ENCODE measurements around the gene SCO2.

GRCh38 chr22:50522208-50522805 lies 3.1 kb downstream of the SCO2 start:
- TF ChIP-seq CTCF (IDR thresholded peaks at IDR 0.05 in 2 of 3, conservative IDR thresholded peaks at IDR 0.05 in 1 of 3; ENCODE audit: control insufficient read depth in 2 of 3, extremely low read depth in 1 of 3, insufficient read depth in 1 of 3, low read depth in 3 of 3, low read length in 3 of 3) (no peak), RAD21 (IDR thresholded peaks at IDR 0.05; ENCODE audit: insufficient read depth, low read depth, low read length) (no peak), EGR1 (IDR thresholded peaks at IDR 0.05; ENCODE audit: borderline replicate concordance in 1 of 2, low read depth in 2 of 2, low read length in 2 of 2) (no peak), USF1 (IDR thresholded peaks at IDR 0.05; ENCODE audit: borderline replicate concordance, extremely low read length, insufficient read depth, low read depth, low read length) (no peak), ATF3 (IDR thresholded peaks at IDR 0.05; ENCODE audit: borderline replicate concordance, extremely low read depth, low read depth, low read length) (no peak), ZNF274 (IDR thresholded peaks at IDR 0.05; ENCODE audit: insufficient read depth, insufficient read length) (no peak), HDGF (IDR thresholded peaks at IDR 0.05) (no peak), ZBTB4 (CRISPR knock-in tag; IDR thresholded peaks at IDR 0.05) (no peak)
- TF ChIP-seq, protein P1, sequence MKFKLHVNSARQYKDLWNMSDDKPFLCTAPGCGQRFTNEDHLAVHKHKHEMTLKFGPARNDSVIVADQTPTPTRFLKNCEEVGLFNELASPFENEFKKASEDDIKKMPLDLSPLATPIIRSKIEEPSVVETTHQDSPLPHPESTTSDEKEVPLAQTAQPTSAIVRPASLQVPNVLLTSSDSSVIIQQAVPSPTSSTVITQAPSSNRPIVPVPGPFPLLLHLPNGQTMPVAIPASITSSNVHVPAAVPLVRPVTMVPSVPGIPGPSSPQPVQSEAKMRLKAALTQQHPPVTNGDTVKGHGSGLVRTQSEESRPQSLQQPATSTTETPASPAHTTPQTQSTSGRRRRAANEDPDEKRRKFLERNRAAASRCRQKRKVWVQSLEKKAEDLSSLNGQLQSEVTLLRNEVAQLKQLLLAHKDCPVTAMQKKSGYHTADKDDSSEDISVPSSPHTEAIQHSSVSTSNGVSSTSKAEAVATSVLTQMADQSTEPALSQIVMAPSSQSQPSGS (IDR thresholded peaks at IDR 0.05; ENCODE audit: low read length), result no peak
- TF ChIP-seq, protein P2, sequence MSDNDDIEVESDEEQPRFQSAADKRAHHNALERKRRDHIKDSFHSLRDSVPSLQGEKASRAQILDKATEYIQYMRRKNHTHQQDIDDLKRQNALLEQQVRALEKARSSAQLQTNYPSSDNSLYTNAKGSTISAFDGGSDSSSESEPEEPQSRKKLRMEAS (IDR thresholded peaks at IDR 0.05; ENCODE audit: low read depth, low read length), result no peak
- TF ChIP-seq, protein P3, sequence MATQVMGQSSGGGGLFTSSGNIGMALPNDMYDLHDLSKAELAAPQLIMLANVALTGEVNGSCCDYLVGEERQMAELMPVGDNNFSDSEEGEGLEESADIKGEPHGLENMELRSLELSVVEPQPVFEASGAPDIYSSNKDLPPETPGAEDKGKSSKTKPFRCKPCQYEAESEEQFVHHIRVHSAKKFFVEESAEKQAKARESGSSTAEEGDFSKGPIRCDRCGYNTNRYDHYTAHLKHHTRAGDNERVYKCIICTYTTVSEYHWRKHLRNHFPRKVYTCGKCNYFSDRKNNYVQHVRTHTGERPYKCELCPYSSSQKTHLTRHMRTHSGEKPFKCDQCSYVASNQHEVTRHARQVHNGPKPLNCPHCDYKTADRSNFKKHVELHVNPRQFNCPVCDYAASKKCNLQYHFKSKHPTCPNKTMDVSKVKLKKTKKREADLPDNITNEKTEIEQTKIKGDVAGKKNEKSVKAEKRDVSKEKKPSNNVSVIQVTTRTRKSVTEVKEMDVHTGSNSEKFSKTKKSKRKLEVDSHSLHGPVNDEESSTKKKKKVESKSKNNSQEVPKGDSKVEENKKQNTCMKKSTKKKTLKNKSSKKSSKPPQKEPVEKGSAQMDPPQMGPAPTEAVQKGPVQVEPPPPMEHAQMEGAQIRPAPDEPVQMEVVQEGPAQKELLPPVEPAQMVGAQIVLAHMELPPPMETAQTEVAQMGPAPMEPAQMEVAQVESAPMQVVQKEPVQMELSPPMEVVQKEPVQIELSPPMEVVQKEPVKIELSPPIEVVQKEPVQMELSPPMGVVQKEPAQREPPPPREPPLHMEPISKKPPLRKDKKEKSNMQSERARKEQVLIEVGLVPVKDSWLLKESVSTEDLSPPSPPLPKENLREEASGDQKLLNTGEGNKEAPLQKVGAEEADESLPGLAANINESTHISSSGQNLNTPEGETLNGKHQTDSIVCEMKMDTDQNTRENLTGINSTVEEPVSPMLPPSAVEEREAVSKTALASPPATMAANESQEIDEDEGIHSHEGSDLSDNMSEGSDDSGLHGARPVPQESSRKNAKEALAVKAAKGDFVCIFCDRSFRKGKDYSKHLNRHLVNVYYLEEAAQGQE (IDR thresholded peaks at IDR 0.05; ENCODE audit: low read depth, low read length), result no peak

Measured in GM12878 (cell line).